PC-9 (cell line): ENCODE results near the gene NPEPL1.

Source experiments
- CTCF ChIP-seq: fragments of 200-600 bp; sonication (generic); conservative IDR thresholded peaks from 2 replicates; pipeline ENCODE4 v1.6.1; 2017; ENCODE audit warnings: mixed run types, antibody characterized with exemption, mild to moderate bottlenecking, moderate library complexity
- EZH2 ChIP-seq: fragments of 200-600 bp; sonication (generic); IDR thresholded peaks from 2 replicates; pipeline ENCODE4 v1.8.0; 2017; ENCODE audit warnings: antibody characterized with exemption, low read depth

- no peak for TF ChIP-seq EZH2
- TF ChIP-seq CTCF: no peak
These were observed 46.3 kb upstream of the NPEPL1 start for GRCh38 chr20:58646257-58646656.
